Tibial artery (tissue), 4 donors: ENCODE data around the gene CACNG1.

Source experiments
- DNase-seq, 2 donors: peaks; one replicate each; pipeline ENCODE4 v3.0.0-alpha.2; 2019
- H3K27ac ChIP-seq, 2 donors: fragments of 200-600 bp; sonication (generic) in 1 of 2; 1 replicate in 1 of 2; 2 replicates in 1 of 2; pipeline ENCODE4 v1.5.1; 2018 to 2019; ENCODE audit warnings: mild to moderate bottlenecking in 1 of 2
- H3K27me3 ChIP-seq, 2 donors: fragments of 200-600 bp; sonication (generic) in 1 of 2; one replicate each; pipeline versions ENCODE4 v1.5.1 to v1.6.0; 2016 to 2019
- H3K36me3 ChIP-seq, 3 donors: fragments of 200-600 bp; sonication (generic) in 2 of 3; one replicate each; pipeline ENCODE4 v1.5.1; 2016 to 2019; ENCODE audit warnings: mild to moderate bottlenecking in 2 of 3
- H3K4me1 ChIP-seq, 4 donors: fragments of 200-600 bp; sonication (generic) in 2 of 4; 1 replicate in 3 of 4; 2 replicates in 1 of 4; pipeline ENCODE4 v1.5.1; 2016 to 2019
- H3K4me3 ChIP-seq, 2 donors: fragments of 200-600 bp; sonication (generic) in 1 of 2; 1 replicate in 1 of 2; 2 replicates in 1 of 2; pipeline ENCODE4 v1.5.1; 2018 to 2019; ENCODE audit warnings: mild to moderate bottlenecking in 2 of 2
- H3K9me3 ChIP-seq, 3 donors: fragments of 200-600 bp; sonication (generic) in 1 of 3; one replicate each; pipeline ENCODE4 v1.5.1; 2016 to 2019
- CTCF ChIP-seq, 2 experiments: fragments of 200-600 bp in 1 of 2; fragments of 450-650 bp in 1 of 2; IDR thresholded peaks; one replicate each; pipeline ENCODE4 v1.5.1; 2017 to 2019; ENCODE audit warnings: antibody characterized with exemption in 2 of 2, mild to moderate bottlenecking in 1 of 2, moderate library complexity in 1 of 2
- intact Hi-C: fragments of 100-400 bp; cut with DNase I; formaldehyde crosslinking; loops from one replicate; pipeline ENCODE4 v1.15.0; 2023; ENCODE audit warnings: low total_unique reads

Gene CACNG1

GRCh38 chr17:67052720-67053437 lies 8.5 kb downstream of the CACNG1 start:
- H3K9me3 ChIP-seq: peaks cover 4 to 16% (median 13%) of the 10 kb centered on the region in 3 donors
- no peak overlapping the region for H3K27ac ChIP-seq
- DNase-seq: no peak
- TF ChIP-seq CTCF (IDR thresholded peaks at IDR 0.05): no peak
- H3K4me3 ChIP-seq: no peak overlapping the region
- intact Hi-C loops: loop anchor here (10.0 kb wide), 1 partner anchor 58 kb away; no protein-coding TSS in a partner anchor
- no peaks in the 10 kb centered on the region for H3K27me3 ChIP-seq
- H3K36me3 ChIP-seq: no peaks in the 10 kb centered on the region
- no peaks in the 10 kb centered on the region for H3K4me1 ChIP-seq

DNA sequence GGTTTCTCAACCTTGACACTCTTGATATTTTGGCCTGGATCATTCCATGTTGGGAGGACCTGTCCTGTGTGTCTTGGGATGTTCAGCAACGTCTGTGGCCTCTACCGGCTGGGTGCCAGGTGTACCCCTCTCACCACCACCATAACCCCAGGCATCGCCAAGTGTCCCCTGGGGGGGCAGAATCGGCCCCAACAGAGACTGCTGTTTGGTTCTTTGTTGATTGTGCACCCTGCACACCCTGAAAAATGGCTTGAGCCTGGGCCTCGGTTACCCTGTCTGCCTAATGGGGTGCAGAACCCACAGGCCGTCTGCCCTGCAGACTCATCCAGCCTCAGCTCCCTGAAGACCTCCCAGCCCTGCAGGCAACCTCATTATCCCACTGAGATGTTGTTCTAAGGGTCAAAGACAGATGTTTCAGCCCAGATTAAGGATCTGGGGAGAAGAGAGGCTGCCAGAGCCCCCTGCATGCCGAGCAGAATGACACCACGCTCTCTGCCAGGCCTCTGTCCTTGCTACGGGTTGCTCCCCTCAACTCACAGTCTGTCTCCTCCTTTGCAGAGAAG lies 9.2 kb downstream of the CACNG1 start:
- no peak for TF ChIP-seq CTCF (IDR thresholded peaks at IDR 0.05)
- no peak for DNase-seq

DNA sequence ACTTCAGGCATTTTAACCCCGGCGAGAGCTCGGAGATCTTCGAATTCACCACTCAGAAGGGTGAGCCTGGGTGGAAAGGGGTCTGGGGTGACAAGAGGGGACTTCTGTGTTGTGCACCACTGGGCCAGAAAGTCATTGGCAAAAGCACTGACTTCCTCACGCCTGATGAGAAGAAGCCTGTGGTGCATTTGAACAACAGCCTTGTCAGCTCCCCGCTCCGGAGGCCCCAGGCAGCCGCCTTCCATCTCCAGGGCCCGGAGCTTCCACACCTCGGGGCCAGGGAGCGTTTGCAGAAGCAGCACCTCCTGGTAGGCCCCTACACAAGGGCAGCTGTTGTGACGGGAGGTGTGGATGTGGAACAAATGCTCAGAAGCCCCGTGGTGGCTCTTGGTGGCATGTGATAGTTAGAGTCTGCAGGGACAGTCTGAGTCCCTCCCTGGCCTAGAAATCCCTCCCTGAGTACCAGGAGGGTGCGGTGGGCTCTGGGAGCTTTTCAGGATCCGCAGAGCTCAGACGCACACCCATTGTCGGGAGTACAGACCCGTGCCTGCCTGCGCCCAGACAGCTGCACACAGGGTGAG lies 9.7 kb downstream of the CACNG1 start:
- H3K27ac ChIP-seq: no peak overlapping the region
- no peaks in the 10 kb centered on the region for H3K27me3 ChIP-seq
- no peaks in the 10 kb centered on the region for H3K36me3 ChIP-seq
- no peak overlapping the region for H3K4me3 ChIP-seq
- H3K4me1 ChIP-seq: no peaks in the 10 kb centered on the region
- peaks cover 0 to 9% (median 7%) of the 10 kb centered on the region in 3 donors for H3K9me3 ChIP-seq
- no peak for TF ChIP-seq CTCF (IDR thresholded peaks at IDR 0.05)
- intact Hi-C loops: loop anchor here (10.0 kb wide), 1 partner anchor 59 kb away; no protein-coding TSS in a partner anchor
- no peak for DNase-seq

More for the DNA sequence above, 9.2 kb downstream of the CACNG1 start:
- intact Hi-C loops: loop anchor here (10.0 kb wide), 1 partner anchor 59 kb away; no protein-coding TSS in a partner anchor
- peaks cover 4 to 13% (median 12%) of the 10 kb centered on the region in 3 donors for H3K9me3 ChIP-seq
- H3K4me3 ChIP-seq: no peak overlapping the region
- no peaks in the 10 kb centered on the region for H3K36me3 ChIP-seq
- no peak overlapping the region for H3K27ac ChIP-seq
- no peaks in the 10 kb centered on the region for H3K4me1 ChIP-seq
- no peaks in the 10 kb centered on the region for H3K27me3 ChIP-seq

GRCh38 chr17:67054608-67055007 lies 10.3 kb downstream of the CACNG1 start:
- Histone ChIP-seq H3K27ac (no peak overlapping the region), H3K4me1 (no peaks in the 10 kb centered on the region), H3K4me3 (no peak overlapping the region), H3K27me3 (no peaks in the 10 kb centered on the region), H3K36me3 (no peaks in the 10 kb centered on the region), H3K9me3 (peaks cover 0 to 4% (median 3%) of the 10 kb centered on the region in 3 donors)
- intact Hi-C loops: loop anchor here (10.0 kb wide), 1 partner anchor 60 kb away; no protein-coding TSS in a partner anchor
- TF ChIP-seq CTCF (IDR thresholded peaks at IDR 0.05): no peak
- no peak for DNase-seq

DNA sequence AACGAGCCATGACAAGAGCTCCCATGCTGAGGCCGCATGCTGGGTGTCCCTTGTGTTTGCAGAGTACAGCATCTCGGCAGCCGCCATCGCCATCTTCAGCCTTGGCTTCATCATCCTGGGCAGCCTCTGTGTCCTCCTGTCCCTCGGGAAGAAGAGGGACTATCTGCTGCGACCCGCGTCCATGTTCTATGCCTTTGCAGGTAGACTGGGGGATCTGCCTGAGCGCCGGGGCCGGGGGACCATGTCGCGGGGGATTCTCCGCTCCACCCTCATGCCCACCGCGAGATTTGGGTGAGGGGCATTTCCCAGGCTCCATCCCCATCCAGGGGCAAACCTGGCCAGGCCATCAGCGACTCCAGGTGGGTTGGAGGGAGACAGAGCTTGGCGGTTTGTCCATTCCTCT lies 10.7 kb downstream of the CACNG1 start:
- TF ChIP-seq CTCF (IDR thresholded peaks at IDR 0.05): no peak
- no peak overlapping the region for H3K27ac ChIP-seq

More for the DNA sequence above, 10.7 kb downstream of the CACNG1 start:
- DNase-seq: no peak
- no peaks in the 10 kb centered on the region for H3K36me3 ChIP-seq
- H3K4me1 ChIP-seq: no peaks in the 10 kb centered on the region
- intact Hi-C loops: loop anchor here (10.0 kb wide), 1 partner anchor 60 kb away; no protein-coding TSS in a partner anchor
- no peak overlapping the region for H3K4me3 ChIP-seq
- no peaks in the 10 kb centered on the region for H3K27me3 ChIP-seq
- H3K9me3 ChIP-seq: no peaks in the 10 kb centered on the region
